K562 (cell line): ENCODE data around the gene EMC6.

Source experiments
- BACH1 ChIP-seq: fragments of 200-800 bp; sonication (Bioruptor generic); IDR thresholded peaks from 2 replicates; pipeline ENCODE4 v1.6.1; 2016; ENCODE audit warnings: missing genetic modification characterization, missing compliant biosample characterization
- BHLHE40 ChIP-seq: IDR thresholded peaks from 2 replicates; pipeline ENCODE4 v1.6.1; 2011; ENCODE audit warnings: low read length, improper control_type of control experiment
- FOXA1 ChIP-seq: fragments of 450-650 bp; IDR thresholded peaks from 2 replicates; pipeline ENCODE4 v1.6.1; 2016; ENCODE audit warnings: mild to moderate bottlenecking, borderline replicate concordance
- KDM5B ChIP-seq: fragments of 200-600 bp; sonication (generic); IDR thresholded peaks from 2 replicates; pipeline ENCODE4 v1.6.1; 2012; ENCODE audit warnings: low read depth, mild to moderate bottlenecking, moderate library complexity, low read length, control low read depth, inconsistent platforms; ENCODE audit not compliant: insufficient replicate concordance
- MEF2D ChIP-seq: conservative IDR thresholded peaks from 2 replicates; pipeline ENCODE4 v1.6.1; 2016; ENCODE audit warnings: low read depth, missing genetic modification characterization, missing compliant biosample characterization
- NR1H2 ChIP-seq: sonication (generic); formaldehyde crosslinking; IDR thresholded peaks from 2 replicates; pipeline ENCODE4 v1.4.0; 2020; ENCODE audit warnings: mild to moderate bottlenecking, missing genetic modification reagents
- ZBED1 ChIP-seq: IDR thresholded peaks from 2 replicates; pipeline ENCODE4 v1.6.1; 2014
- ZBTB1 ChIP-seq: sonication (generic); formaldehyde crosslinking; IDR thresholded peaks from 2 replicates; pipeline ENCODE4 v1.8.1; 2023; ENCODE audit warnings: missing genetic modification reagents, low read depth, mild to moderate bottlenecking, borderline replicate concordance
- ZNF165 ChIP-seq: fragments of 250-450 bp; sonication (Bioruptor Pico); IDR thresholded peaks from 2 replicates; pipeline ENCODE4 v1.4.0; 2020; ENCODE audit warnings: borderline replicate concordance
- ZNF589 ChIP-seq: fragments of 200-800 bp; sonication (Bioruptor generic); IDR thresholded peaks from 2 replicates; pipeline ENCODE4 v1.6.1; 2016; ENCODE audit warnings: low read depth, missing genetic modification characterization, missing compliant biosample characterization
- TF ChIP-seq, protein P1 (sequence below), 3 experiments: IDR thresholded peaks in 2 of 3; conservative IDR thresholded peaks in 1 of 3; 2 replicates each; pipeline ENCODE4 v1.5.1; 2011 to 2012; ENCODE audit warnings: low read length in 3 of 3, mild to moderate bottlenecking in 3 of 3, control low read depth in 2 of 3, improper control_type of control experiment in 1 of 3, inconsistent platforms in 1 of 3, low read depth in 1 of 3, mixed read lengths in 1 of 3, moderate library complexity in 1 of 3; ENCODE audit not compliant: insufficient read depth in 2 of 3
- TF ChIP-seq, protein P2 (sequence below): sonication (generic); formaldehyde crosslinking; IDR thresholded peaks from 2 replicates; pipeline ENCODE4 v1.9.0; 2022; ENCODE audit warnings: mild to moderate bottlenecking, missing genetic modification reagents

DNA sequence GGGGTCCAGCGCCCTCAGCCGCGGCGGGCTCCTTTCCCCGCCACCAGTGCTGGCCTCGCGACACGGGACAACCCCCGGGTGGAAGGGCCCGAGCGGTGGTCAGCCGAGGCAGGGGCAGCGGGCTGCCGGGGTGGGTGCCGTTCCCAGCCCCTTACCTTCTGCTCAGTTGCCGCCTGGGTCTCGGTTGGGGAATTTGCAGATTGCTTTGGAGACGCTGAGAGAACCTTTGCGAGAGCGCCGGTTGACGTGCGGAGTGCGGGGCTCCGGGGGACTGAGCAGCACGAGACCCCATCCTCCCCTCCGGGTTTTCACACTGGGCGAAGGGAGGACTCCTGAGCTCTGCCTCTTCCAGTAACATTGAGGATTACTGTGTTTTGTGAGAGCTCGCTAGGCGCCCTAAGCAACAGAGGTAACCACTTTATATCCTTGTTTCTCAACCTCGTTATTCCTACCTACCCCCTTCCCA, 31.7 kb upstream of the EMC6 start:
- no peak for TF ChIP-seq ZNF165 (CRISPR knock-in tag)
- no peak for TF ChIP-seq ZBED1
- TF ChIP-seq KDM5B, result peak; percentile 30
- no peak for TF ChIP-seq MEF2D (tag)
- TF ChIP-seq ZNF589, result no peak
- TF ChIP-seq, protein P1, sequence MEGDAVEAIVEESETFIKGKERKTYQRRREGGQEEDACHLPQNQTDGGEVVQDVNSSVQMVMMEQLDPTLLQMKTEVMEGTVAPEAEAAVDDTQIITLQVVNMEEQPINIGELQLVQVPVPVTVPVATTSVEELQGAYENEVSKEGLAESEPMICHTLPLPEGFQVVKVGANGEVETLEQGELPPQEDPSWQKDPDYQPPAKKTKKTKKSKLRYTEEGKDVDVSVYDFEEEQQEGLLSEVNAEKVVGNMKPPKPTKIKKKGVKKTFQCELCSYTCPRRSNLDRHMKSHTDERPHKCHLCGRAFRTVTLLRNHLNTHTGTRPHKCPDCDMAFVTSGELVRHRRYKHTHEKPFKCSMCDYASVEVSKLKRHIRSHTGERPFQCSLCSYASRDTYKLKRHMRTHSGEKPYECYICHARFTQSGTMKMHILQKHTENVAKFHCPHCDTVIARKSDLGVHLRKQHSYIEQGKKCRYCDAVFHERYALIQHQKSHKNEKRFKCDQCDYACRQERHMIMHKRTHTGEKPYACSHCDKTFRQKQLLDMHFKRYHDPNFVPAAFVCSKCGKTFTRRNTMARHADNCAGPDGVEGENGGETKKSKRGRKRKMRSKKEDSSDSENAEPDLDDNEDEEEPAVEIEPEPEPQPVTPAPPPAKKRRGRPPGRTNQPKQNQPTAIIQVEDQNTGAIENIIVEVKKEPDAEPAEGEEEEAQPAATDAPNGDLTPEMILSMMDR (IDR thresholded peaks at IDR 0.05 in 2 of 3, conservative IDR thresholded peaks at IDR 0.05 in 1 of 3; ENCODE audit: insufficient read depth in 2 of 3, low read depth in 1 of 3, low read length in 3 of 3), result no peak
- TF ChIP-seq FOXA1, result no peak
- TF ChIP-seq ZBTB1 (CRISPR knock-in tag), result no peak
- no peak for TF ChIP-seq NR1H2 (CRISPR knock-in tag)
- no peak for TF ChIP-seq BHLHE40
- no peak for TF ChIP-seq BACH1 (tag)
- TF ChIP-seq, protein P2, sequence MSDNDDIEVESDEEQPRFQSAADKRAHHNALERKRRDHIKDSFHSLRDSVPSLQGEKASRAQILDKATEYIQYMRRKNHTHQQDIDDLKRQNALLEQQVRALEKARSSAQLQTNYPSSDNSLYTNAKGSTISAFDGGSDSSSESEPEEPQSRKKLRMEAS (CRISPR knock-in tag), result no peak
